Stimulated activated CD4-positive, alpha-beta T cell treated with anti-CD3 and anti-CD28 coated beads, Interleukin-1b, Interleukin-23, amount 100 ng/mL, for 24 hours (primary cell): ENCODE results near the gene AIRE.
"Not testable (repeated sequence)": the region's sequence is repeated elsewhere in the genome, so short reads cannot be mapped to it uniquely, and the experiment has no call there.

Experiments
- DNase-seq, 4 experiments: peaks; one replicate each; pipeline ENCODE4 v3.0.0-alpha.2; 2020; ENCODE audit warnings: low read depth in 4 of 4, low spot score in 1 of 4

The AIRE gene

DNA sequence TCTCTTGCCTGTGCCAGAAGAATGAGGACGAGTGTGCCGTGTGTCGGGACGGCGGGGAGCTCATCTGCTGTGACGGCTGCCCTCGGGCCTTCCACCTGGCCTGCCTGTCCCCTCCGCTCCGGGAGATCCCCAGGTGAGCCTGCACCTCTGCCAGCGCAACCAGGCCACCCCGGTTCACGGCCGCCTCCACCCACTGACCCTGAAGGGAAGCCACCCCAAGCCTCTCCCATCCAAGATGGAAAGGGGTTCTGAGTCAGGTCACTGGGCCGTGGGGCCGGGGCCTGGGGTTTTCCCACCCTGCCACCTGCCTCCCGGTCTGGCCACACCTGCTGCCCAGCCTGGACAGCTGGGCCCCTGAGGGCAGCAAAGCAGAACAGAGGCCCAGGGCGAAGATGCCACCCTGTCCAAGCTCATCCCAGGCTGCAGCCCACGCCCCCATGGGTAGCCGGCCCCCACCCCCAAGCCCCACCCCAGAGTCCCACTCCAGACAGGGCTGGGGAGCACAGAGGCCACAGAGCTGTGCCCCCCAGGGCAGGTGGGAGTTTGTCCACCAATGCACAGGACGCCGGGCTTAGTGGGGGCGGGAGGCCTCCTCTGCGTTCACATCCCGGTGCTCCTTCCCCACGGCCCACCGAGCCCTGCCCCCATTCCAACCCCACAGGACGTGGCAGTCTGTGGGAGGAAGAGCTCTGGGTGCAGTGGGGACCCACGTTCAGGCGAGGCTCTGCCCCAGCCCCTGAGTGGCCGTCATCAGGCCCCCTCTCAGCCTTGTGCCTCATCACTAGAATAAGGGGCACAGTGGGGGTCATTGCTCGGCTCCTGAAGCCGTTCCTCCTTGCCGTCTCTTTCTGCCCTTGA is 5.6 kb downstream of the AIRE start:
- DNase-seq = no peak

DNA sequence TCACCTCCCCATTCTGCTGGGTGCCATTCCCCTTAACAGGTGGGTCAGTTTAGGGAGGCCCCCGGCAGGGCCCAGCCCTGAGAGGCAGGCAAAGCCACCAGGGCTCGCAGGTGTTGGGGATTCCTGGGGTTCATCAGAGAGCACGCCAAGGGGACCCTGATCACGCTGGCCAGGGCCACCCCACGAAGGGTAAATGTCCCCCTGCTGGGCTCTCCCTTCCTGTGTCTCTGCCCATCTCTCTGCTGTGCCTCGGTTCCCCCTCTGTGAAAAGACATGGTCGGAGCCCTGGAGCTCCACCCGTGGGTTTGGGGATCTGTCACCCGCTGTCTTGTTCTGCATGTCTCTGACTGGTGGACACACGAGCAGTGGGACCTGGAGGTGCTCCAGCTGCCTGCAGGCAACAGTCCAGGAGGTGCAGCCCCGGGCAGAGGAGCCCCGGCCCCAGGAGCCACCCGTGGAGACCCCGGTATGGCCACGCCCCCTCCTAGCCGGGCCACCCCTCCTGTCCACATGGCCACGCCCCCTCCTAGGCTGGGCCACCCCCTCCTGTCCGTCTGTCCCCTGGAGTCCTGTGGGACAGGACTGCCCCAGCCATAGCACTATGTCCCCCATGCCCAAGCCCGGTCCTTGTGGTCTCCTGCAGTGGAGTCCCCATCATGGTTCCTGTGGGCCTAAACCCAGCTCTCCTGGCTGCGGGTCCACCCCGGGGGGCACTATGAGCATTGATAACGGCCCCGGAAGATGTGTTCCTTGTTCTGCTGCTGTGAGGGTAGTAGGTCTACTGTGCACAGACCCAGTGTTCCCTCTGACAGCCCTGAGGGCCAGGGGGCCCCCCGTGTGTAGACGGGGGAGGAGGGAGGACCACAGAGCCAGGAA is 6.5 kb downstream of the AIRE start:
- no peak for DNase-seq

DNA sequence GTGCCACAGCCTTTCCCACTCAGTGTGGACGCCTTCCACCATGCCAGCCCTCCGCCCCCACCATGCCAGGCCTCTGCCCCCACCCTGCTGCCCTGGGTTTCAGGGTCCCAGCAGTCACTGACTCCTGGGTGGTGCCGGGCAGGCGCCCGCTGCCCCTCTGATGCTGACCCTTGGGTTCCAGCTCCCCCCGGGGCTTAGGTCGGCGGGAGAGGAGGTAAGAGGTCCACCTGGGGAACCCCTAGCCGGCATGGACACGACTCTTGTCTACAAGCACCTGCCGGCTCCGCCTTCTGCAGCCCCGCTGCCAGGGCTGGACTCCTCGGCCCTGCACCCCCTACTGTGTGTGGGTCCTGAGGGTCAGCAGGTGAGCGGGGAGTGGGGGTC is 7.1 kb downstream of the AIRE start:
- no peak for DNase-seq

DNA sequence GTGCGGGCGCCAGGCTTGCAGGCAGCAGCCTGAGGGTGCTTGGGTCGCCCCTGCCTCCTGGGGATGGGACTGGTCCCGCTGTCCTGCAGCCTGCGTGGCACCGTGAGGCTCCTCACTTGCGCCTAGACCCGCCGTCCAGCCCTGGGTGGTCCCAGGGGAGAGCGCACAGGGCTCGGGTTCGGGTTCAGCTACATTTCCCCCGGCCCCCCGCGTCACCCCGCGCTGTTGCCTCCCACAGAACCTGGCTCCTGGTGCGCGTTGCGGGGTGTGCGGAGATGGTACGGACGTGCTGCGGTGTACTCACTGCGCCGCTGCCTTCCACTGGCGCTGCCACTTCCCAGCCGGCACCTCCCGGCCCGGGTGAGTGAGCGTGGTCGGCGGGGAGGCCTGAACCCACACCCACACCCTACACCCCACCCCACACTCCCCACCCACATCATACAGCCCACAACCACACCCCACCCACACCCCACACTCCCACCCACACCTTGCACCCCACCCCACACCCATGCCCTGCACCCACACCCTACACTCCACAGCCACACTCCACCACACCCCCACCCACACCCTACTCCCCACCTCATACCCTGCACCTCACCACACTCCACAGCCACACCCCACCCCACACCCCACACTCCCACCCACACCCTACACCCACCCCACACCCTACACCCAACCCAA is 8.0 kb downstream of the AIRE start:
- DNase-seq = no peak

DNA sequence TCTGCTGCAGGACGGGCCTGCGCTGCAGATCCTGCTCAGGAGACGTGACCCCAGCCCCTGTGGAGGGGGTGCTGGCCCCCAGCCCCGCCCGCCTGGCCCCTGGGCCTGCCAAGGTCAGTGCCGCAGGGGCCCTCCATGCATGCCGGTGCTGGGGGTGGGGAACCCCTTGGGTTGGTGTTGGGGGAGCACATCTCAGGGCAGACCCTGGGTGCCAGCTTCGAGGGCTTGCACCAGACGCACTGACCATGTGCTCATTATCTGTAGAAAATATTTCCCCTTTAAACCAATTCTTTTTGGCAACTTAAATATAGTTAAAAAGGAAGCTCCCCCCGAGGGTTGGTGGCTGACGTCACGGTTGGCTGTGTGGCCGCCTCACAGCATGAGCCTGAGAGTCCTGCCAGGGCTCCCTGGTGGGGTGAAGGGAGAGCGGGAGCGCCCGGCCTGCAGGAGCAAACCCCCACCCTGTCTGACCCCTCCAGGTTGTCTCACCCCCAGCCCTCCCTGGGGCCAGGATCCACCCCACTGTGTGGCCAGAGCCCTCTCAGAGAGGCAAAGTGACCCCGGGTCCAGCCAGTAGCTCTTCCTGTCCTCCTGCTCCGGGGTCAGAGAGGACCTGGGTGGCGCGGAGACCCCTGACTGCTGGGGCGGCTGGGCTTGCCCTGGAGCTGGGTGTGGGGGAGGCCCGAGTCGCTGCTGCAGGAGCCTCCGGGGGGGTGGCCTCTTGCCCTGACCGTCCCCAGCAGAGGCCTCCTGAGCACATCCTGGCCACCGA is 8.9 kb downstream of the AIRE start:
- no peak for DNase-seq

DNA sequence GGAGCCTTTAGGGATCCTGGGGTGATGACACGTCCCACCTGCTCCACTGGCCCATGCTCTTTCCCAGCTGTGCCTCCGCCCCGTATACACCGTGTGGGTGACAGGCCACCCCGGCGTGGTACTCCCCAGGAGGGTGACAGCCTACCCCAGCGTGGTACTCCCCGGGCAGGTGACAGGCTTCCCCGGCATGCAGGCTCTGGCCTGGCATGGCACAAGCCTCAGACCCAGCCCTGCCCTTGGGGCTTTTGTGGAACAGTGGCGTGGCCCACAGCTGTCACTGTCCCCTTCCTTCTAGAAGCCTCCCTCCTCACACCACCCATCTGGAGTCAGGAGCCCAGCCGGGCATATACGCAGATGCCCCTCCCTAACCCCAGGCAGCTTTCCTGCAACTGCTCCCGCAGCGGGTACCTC is 9.5 kb downstream of the AIRE start:
- no peak for DNase-seq

- DNase-seq = no peak
Observed at GRCh38 chr21:44295646-44296045, 10.0 kb downstream of the AIRE start.

DNA sequence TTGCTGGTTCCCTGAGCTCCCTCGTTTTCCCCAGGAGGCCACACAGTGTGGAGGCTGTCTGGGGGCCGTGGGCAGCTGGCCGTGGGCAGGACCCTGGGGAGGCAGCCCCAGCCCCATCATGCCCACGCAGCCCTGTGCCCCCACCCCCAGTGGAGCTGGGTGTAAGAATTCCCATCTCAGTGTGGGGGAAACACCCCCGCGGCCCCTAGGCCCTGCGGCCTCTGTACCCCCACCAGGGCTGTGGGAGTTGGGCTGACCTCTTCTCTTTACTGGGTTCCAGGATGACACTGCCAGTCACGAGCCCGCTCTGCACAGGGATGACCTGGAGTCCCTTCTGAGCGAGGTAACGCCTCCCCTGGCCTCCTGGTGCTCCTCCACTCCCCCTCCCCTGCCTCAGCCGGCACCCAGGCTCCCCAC is 10.4 kb downstream of the AIRE start:
- no peak for DNase-seq

DNA sequence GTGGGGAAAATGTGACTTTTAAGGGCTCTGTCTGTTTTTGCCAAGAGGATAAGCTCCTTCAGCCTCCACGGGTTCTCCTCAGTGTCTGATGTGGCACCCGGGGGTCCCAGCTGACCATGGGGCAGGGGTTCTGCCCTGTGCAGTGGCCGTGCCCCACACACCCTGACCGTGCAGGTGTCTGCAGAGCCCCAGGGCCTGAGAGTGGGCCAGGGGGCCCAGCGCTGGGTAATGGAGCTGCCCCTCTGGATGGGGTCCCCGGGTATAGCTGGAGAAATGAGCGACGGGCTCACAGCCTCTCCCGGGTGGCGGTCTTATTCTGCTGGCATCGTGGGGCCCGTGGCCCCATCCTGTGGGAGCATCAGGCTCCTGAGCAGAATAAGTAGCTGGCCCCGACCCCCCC is 11.2 kb downstream of the AIRE start:
- DNase-seq = no peak

- peak; percentile 26 to 71 (median 58) for DNase-seq
Observed at GRCh38 chr21:44297525-44298290, 12.0 kb downstream of the AIRE start.

DNA sequence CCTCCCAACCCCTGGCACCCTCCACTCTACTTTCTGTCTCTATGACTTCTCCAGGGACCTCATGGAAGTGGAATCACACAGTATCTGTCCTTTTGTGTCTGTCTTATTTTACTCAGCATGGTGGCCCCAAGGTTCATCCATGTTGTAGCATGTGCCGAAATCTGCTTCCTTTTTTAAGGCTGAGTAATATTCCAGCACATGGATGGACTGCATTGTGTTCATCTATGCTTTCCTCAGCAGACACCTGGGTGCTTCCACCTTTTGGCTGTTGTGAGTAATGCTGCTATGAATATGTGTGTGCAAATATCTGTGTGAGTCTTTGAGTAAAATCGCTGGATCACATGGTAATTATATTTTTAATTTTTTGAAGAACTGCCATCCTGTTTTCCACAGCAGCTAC is 12.6 kb downstream of the AIRE start:
- no peak for DNase-seq

GRCh38 chr21:44299085-44299457 is 13.4 kb downstream of the AIRE start:
- DNase-seq = no peak

DNA sequence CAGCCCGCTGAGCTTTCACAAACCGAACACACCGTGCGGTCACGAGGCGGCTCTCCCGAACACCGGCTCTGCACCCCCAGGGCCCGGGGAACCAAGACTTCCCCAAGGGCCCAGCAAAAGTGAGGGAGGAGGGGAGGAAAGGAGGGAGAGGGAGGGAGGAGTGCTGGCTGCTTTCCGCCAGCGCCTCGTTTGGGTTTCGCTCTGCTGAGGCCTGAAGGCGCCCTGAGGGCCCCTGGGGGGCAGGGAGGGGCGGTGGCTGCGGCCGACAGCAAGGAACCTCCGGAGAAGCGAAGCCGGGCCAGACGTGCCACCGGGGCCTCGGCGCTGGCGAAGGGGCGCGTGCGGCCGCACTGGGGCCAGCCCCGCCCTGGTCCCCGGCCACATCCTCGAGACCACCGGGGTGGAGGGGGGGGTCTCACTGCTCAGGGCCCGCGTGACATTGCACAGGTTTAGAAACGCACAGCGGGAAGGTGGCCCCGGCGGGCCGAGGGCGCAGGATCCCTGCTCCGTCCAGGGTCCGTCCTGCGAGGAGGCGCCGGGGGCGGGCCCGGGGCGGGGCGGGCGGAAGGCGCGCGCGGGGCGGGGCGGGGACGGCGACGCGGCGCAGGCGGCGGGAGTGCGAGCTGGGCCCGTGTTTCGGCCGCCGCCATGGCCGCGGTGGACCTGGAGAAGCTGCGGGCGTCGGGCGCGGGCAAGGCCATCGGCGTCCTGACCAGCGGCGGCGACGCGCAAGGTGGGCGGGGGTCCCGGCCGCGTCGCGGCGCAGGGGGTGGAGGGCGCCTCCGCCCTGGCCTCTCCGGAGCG is 14.0 kb downstream of the AIRE start, which contains the start of gene PFKL:
Gene PFKL (plus strand): TSS at position 596 of the 804 bp plus-strand sequence. CDS start 53 bp downstream, at position 649.
- DNase-seq = peak; percentile 28 to 59 (median 37)

GRCh38 chr21:44300262-44300959 is 14.7 kb downstream of the AIRE start:
- peak; percentile 23 to 68 (median 34) for DNase-seq

DNA sequence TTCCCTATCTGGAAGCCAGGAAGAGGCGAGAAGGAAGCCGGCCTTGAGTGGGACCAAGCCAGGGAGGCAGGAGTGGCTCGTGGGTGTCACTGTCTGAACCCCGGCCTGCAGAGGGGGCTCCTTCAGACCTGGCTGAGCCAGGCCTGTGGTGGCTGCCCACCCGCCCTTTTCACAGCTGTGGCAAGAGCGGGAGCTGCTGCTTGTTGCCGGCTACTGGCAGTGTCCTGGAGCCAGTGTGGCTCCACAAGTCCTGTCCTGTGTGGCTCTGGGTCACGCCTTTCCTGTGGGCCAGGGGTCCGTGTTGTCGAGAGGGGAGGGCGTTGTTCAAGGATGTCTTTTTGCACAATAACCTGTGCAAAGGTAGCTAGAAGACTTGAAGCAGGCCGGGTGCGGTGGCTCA is 15.5 kb downstream of the AIRE start:
- no peak for DNase-seq

- DNase-seq = no peak
Observed at GRCh38 chr21:44301961-44302406, 16.3 kb downstream of the AIRE start.

DNA sequence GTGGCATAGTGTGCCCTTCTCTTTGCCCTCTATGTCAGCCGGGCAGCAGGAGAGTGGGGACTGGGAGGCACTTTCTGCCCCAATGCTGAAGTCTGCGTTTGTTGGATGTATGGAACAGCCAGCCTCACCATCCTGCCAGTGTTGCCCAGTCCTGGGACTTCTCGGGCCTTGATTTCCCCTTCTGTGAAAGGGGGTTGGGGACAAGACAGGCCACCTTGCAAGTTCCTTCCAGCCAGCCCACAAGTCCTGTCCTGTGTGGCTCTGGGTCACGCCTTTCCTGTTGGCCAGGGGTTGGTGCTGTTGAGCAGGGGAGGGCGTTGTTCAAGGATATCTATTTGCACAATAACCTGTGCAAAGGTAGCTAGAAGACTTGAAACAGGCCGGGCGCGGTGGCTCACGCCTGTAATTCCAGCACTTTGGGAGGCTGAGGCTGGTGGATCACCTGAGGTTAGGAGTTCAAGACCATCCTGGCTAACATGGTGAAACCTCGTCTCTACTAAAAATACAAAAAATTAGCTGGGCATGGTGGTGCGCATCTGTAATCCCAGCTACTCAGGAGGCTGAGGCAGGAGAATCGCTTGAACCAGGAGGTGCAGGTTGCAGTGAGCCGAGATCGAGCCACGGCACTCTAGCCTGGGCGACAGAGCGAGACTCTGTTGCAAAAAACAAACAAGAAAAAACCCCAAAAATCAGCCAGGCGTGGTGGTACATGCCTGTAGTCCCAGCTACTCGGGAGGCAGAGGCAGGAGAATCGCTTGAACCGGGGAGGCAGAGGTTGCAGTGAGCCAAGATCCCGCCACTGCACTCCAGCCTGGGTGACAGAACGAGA is 17.1 kb downstream of the AIRE start:
- not testable (repeated sequence) for DNase-seq
